HCT116 (cell line): Measurements from ENCODE around the gene IAH1. TPM values are rescaled to one million over a fixed set of nuclear protein-coding genes. Genes with fewer than 3 reads are reported as not detected.

Experiments used
- ATAC-seq: fragments of 200-7000 bp; cut with Tn5 transposase; 2 replicates; pipeline ENCODE4 v1.9.1; 2020; ENCODE audit warnings: mild to moderate bottlenecking, moderate library complexity
- BruUV-seq: library from RNA; stranded (reverse); fragments of 400-500 nt; replicated peaks from 2 replicates; lab custom pipeline; 2021; lab: Mats Ljungman, UMichigan
- CTCF ChIA-PET: fragments of 300-600 bp; sonication (Branson Sonifier 250); formaldehyde crosslinking; loops from one replicate; lab custom pipeline; 2021; ENCODE audit warnings: antibody characterized with exemption; lab: Charles Lee
- POLR2A ChIA-PET: fragments of 300-600, 350-600 bp; sonication (Branson Sonifier 250); formaldehyde crosslinking; loops from one replicate; lab custom pipeline; 2021; ENCODE audit warnings: antibody characterized with exemption; lab: Charles Lee
- RAD21 ChIA-PET, 2 experiments: fragments of 300-600 bp; sonication (Branson Sonifier 250); formaldehyde crosslinking; loops; one replicate each; lab custom pipeline; 2023; ENCODE audit warnings: low total read pairs in 2 of 2; ENCODE audit not compliant: uncharacterized antibody in 2 of 2, unreplicated experiment in 2 of 2, low non-redundant PET in 1 of 2; lab: Charles Lee
- DNase-seq: peaks from one replicate; pipeline ENCODE4 v3.0.0-alpha.2; 2010; ENCODE audit warnings: low read depth, low spot score
- H2AFZ ChIP-seq: fragments of 200-600 bp; shearing (Covaris generic), sonication (generic); 2 replicates; pipeline ENCODE4 v1.6.1; 2017; ENCODE audit warnings: low read depth, mixed run types, mixed read lengths, antibody characterized with exemption, low read length; ENCODE audit not compliant: poor library complexity, severe bottlenecking
- H3K27ac ChIP-seq: 2 replicates; pipeline ENCODE4 v1.5.1; 2012; ENCODE audit warnings: low read depth, low read length
- H3K27me3 ChIP-seq: fragments of 200-600 bp; sonication (generic); 2 replicates; pipeline ENCODE4 v1.6.1; 2016; ENCODE audit warnings: mixed run types, low read length, mixed read lengths; ENCODE audit not compliant: insufficient read depth
- H3K36me3 ChIP-seq, 2 experiments: fragments of 200-500 bp in 1 of 2; fragments of 200-600 bp in 1 of 2; sonication (Bioruptor generic) in 1 of 2; sonication (generic) in 1 of 2; 2 replicates each; pipeline versions ENCODE4 v1.5.1 to v1.6.1; 2014 to 2016; ENCODE audit warnings: low read length in 2 of 2, inconsistent platforms in 1 of 2, mixed read lengths in 1 of 2, mixed run types in 1 of 2; ENCODE audit not compliant: insufficient read depth in 2 of 2, control insufficient read depth in 1 of 2
- H3K4me1 ChIP-seq, 2 experiments: fragments of 200-600 bp in 1 of 2; sonication (generic) in 1 of 2; 2 replicates each; pipeline versions ENCODE4 v1.5.1 to v1.6.1; 2012 to 2017; ENCODE audit warnings: low read length in 2 of 2, inconsistent platforms in 1 of 2, mild to moderate bottlenecking in 1 of 2, mixed read lengths in 1 of 2, mixed run types in 1 of 2, moderate library complexity in 1 of 2; ENCODE audit not compliant: insufficient read depth in 2 of 2, control insufficient read depth in 1 of 2
- H3K4me2 ChIP-seq: fragments of 200-600 bp; sonication (generic); 2 replicates; pipeline ENCODE4 v1.6.1; 2017; ENCODE audit warnings: mixed run types, low read length, mixed read lengths
- H3K4me3 ChIP-seq, 2 experiments: fragments of 200-600 bp in 1 of 2; sonication (generic) in 1 of 2; replicated peaks in 1 of 2; 2 replicates each; pipeline ENCODE4 v1.5.1; 2011 to 2016; ENCODE audit warnings: low read length in 2 of 2, control low read depth in 1 of 2, low read depth in 1 of 2, mild to moderate bottlenecking in 1 of 2, mixed read lengths in 1 of 2, mixed run types in 1 of 2
- H3K79me2 ChIP-seq: fragments of 200-600 bp; sonication (generic); 2 replicates; pipeline ENCODE4 v1.6.1; 2017; ENCODE audit warnings: mild to moderate bottlenecking, mixed run types, low read length, moderate library complexity, mixed read lengths; ENCODE audit not compliant: insufficient read depth
- H3K9ac ChIP-seq: fragments of 200-600 bp; sonication (generic); 2 replicates; pipeline ENCODE4 v1.6.1; 2016; ENCODE audit warnings: low read length, mixed read lengths
- H3K9me2 ChIP-seq: fragments of 200-600 bp; sonication (generic), shearing (Covaris generic); 2 replicates; pipeline ENCODE4 v1.6.1; 2017; ENCODE audit warnings: mixed run types, mild to moderate bottlenecking, moderate library complexity; ENCODE audit not compliant: insufficient read depth
- H3K9me3 ChIP-seq, 2 experiments: fragments of 200-500 bp in 1 of 2; fragments of 200-600 bp in 1 of 2; sonication (Bioruptor generic) in 1 of 2; sonication (generic) in 1 of 2; 2 replicates each; pipeline ENCODE4 v1.6.1; 2014 to 2017; ENCODE audit warnings: low read length in 2 of 2, mixed read lengths in 2 of 2, inconsistent platforms in 1 of 2, low read depth in 1 of 2, mild to moderate bottlenecking in 1 of 2, mixed run types in 1 of 2, moderate library complexity in 1 of 2; ENCODE audit not compliant: control insufficient read depth in 1 of 2, insufficient read depth in 1 of 2
- H4K20me1 ChIP-seq: fragments of 200-600 bp; sonication (generic), shearing (Covaris generic); 2 replicates; pipeline ENCODE4 v1.6.1; 2017; ENCODE audit warnings: mixed run types, mild to moderate bottlenecking, moderate library complexity; ENCODE audit not compliant: insufficient read depth
- CEBPB ChIP-seq: IDR thresholded peaks from 2 replicates; pipeline ENCODE4 v1.6.1; 2012; ENCODE audit warnings: low read depth
- ELF1 ChIP-seq: IDR thresholded peaks from 2 replicates; pipeline ENCODE4 v1.6.1; 2012; ENCODE audit warnings: low read depth, borderline replicate concordance
- EZH2 ChIP-seq: fragments of 200-600 bp; sonication (generic); IDR thresholded peaks from 2 replicates; pipeline ENCODE4 v1.6.1; 2017; ENCODE audit warnings: antibody characterized with exemption, mixed run types
- EZH2phosphoT487 ChIP-seq: fragments of 200-600 bp; IDR thresholded peaks from 2 replicates; pipeline ENCODE4 v1.6.1; 2018; ENCODE audit warnings: antibody characterized with exemption, borderline replicate concordance
- FOSL1 ChIP-seq: IDR thresholded peaks from 2 replicates; pipeline ENCODE4 v1.6.1; 2012; ENCODE audit warnings: low read depth
- JUND ChIP-seq: IDR thresholded peaks from 2 replicates; pipeline ENCODE4 v1.6.1; 2012
- RAD21 ChIP-seq: IDR thresholded peaks from 2 replicates; pipeline ENCODE4 v1.6.1; 2012; ENCODE audit warnings: low read depth, mild to moderate bottlenecking
- SIN3A ChIP-seq: IDR thresholded peaks from 2 replicates; pipeline ENCODE4 v1.6.1; 2012; ENCODE audit warnings: low read depth
- SP1 ChIP-seq: IDR thresholded peaks from 2 replicates; pipeline ENCODE4 v1.6.1; 2012; ENCODE audit warnings: low read depth
- SRF ChIP-seq: IDR thresholded peaks from 2 replicates; pipeline ENCODE4 v1.6.1; 2012; ENCODE audit warnings: low read depth
- TCF7L2 ChIP-seq: IDR thresholded peaks from 2 replicates; pipeline ENCODE4 v1.7.0; 2011; ENCODE audit warnings: borderline replicate concordance, inconsistent platforms; ENCODE audit not compliant: insufficient read depth, insufficient read length; ENCODE audit errors: extremely low read depth
- YY1 ChIP-seq: IDR thresholded peaks from 2 replicates; pipeline ENCODE4 v1.6.1; 2011; ENCODE audit warnings: low read length, low read depth, moderate library complexity, mild to moderate bottlenecking; ENCODE audit not compliant: insufficient replicate concordance; ENCODE audit errors: extremely low read depth
- ZFX ChIP-seq: fragments of 450-650 bp; IDR thresholded peaks from 2 replicates; pipeline ENCODE4 v1.6.1; 2017
- ZNF274 ChIP-seq: fragments of 200-500 bp; sonication (Bioruptor generic); IDR thresholded peaks from 2 replicates; pipeline ENCODE4 v1.6.1; 2014; ENCODE audit warnings: mild to moderate bottlenecking, low read depth, low read length, inconsistent platforms
- intact Hi-C: fragments of 100-400 bp; cut with micrococcal nuclease; formaldehyde crosslinking; loops from 2 replicates; pipeline ENCODE4 v1.10.0; 2022
- total RNA-seq: library from RNA; stranded (reverse); gene quantifications from one replicate; pipeline ENCODE4 v1.2.1, GENCODE V29; 2021; ENCODE audit not compliant: unreplicated experiment
- TF ChIP-seq, protein P1 (sequence below), 3 experiments: fragments of 200-600 bp in 1 of 3; sonication (generic) in 1 of 3; IDR thresholded peaks in 2 of 3; conservative IDR thresholded peaks in 1 of 3; 2 replicates each; pipeline ENCODE4 v1.5.1; 2012 to 2017; ENCODE audit warnings: low read depth in 2 of 3, low read length in 2 of 3, antibody characterized with exemption in 1 of 3, borderline replicate concordance in 1 of 3, control low read depth in 1 of 3, mild to moderate bottlenecking in 1 of 3, mixed read lengths in 1 of 3, mixed run types in 1 of 3, moderate library complexity in 1 of 3; ENCODE audit not compliant: insufficient read depth in 1 of 3
- TF ChIP-seq, protein P2 (sequence below): IDR thresholded peaks from 2 replicates; pipeline ENCODE4 v1.6.1; 2012; ENCODE audit warnings: low read depth
- TF ChIP-seq, protein P3 (sequence below): IDR thresholded peaks from 2 replicates; pipeline ENCODE4 v1.6.1; 2011; ENCODE audit warnings: mild to moderate bottlenecking, low read length, moderate library complexity; ENCODE audit not compliant: insufficient replicate concordance; ENCODE audit errors: extremely low read depth
- TF ChIP-seq, protein P4 (sequence below): IDR thresholded peaks from 2 replicates; pipeline ENCODE4 v1.6.1; 2012

The IAH1 gene
- total RNA-seq, 1 experiment from 2014 or later = 35.1 TPM

DNA sequence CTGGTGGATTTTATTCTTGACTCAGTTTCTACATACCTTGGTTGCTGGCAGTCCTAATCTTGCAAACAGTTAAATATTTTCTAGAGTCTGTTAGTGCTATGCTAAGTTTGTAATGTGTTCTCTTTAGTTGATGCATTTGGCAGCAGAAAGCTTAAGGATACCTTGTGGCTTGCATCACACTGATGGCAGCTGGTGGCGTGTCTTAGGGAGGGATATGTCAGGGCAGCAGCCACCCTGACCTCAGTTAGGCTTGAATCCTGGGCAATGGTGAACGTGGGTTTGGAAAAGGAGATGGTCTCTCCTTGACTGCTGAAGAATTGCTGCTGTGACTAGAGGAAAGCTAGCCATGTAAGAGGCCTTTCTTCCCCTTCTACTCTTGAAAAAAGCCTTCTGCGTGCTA lies 4.2 kb downstream of the IAH1 start:
- DNase-seq (no peak), ATAC-seq (no peak)
- Histone ChIP-seq H3K36me3 (peaks cover 10 to 25% of the 10 kb centered on the region in 2 experiments), H3K9me3 (no peaks in the 10 kb centered on the region), H3K4me3 (no peak overlapping the region), H3K79me2 (peaks cover 4% of the 10 kb centered on the region; the same call in 1 of the 2 replicates), H3K4me2 (no peak overlapping the region), H3K9ac (no peak overlapping the region), H3K9me2 (no peaks in the 10 kb centered on the region), H2AFZ (no peak overlapping the region), H3K27ac (no peak overlapping the region), H4K20me1 (no peaks in the 10 kb centered on the region; the same call in 1 of the 2 replicates), H3K4me1 (peaks cover 5 to 22% of the 10 kb centered on the region in 2 experiments; a peak in 3 of 4 replicates), H3K27me3 (no peaks in the 10 kb centered on the region)
- BruUV-seq = no TSS peak
- RAD21 ChIA-PET = no interaction called here
- intact Hi-C loops = loop anchor here (10.0 kb wide), 1 partner anchor 334 kb away; no protein-coding TSS in a partner anchor
- CTCF ChIA-PET = no interaction called here
- TF ChIP-seq YY1 (no peak), EZH2phosphoT487 (no peak), ZFX (no peak), RAD21 (no peak), JUND (no peak), FOSL1 (no peak), ELF1 (no peak), ZNF274 (no peak), TCF7L2 (no peak), SRF (no peak), SP1 (no peak), EZH2 (no peak), SIN3A (no peak), CEBPB (no peak)
- TF ChIP-seq, protein P1, sequence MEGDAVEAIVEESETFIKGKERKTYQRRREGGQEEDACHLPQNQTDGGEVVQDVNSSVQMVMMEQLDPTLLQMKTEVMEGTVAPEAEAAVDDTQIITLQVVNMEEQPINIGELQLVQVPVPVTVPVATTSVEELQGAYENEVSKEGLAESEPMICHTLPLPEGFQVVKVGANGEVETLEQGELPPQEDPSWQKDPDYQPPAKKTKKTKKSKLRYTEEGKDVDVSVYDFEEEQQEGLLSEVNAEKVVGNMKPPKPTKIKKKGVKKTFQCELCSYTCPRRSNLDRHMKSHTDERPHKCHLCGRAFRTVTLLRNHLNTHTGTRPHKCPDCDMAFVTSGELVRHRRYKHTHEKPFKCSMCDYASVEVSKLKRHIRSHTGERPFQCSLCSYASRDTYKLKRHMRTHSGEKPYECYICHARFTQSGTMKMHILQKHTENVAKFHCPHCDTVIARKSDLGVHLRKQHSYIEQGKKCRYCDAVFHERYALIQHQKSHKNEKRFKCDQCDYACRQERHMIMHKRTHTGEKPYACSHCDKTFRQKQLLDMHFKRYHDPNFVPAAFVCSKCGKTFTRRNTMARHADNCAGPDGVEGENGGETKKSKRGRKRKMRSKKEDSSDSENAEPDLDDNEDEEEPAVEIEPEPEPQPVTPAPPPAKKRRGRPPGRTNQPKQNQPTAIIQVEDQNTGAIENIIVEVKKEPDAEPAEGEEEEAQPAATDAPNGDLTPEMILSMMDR (IDR thresholded peaks at IDR 0.05 in 2 of 3, conservative IDR thresholded peaks at IDR 0.05 in 1 of 3; ENCODE audit: borderline replicate concordance in 1 of 3, insufficient read depth in 1 of 3, low read depth in 2 of 3, low read length in 2 of 3) = no peak
- TF ChIP-seq, protein P2, sequence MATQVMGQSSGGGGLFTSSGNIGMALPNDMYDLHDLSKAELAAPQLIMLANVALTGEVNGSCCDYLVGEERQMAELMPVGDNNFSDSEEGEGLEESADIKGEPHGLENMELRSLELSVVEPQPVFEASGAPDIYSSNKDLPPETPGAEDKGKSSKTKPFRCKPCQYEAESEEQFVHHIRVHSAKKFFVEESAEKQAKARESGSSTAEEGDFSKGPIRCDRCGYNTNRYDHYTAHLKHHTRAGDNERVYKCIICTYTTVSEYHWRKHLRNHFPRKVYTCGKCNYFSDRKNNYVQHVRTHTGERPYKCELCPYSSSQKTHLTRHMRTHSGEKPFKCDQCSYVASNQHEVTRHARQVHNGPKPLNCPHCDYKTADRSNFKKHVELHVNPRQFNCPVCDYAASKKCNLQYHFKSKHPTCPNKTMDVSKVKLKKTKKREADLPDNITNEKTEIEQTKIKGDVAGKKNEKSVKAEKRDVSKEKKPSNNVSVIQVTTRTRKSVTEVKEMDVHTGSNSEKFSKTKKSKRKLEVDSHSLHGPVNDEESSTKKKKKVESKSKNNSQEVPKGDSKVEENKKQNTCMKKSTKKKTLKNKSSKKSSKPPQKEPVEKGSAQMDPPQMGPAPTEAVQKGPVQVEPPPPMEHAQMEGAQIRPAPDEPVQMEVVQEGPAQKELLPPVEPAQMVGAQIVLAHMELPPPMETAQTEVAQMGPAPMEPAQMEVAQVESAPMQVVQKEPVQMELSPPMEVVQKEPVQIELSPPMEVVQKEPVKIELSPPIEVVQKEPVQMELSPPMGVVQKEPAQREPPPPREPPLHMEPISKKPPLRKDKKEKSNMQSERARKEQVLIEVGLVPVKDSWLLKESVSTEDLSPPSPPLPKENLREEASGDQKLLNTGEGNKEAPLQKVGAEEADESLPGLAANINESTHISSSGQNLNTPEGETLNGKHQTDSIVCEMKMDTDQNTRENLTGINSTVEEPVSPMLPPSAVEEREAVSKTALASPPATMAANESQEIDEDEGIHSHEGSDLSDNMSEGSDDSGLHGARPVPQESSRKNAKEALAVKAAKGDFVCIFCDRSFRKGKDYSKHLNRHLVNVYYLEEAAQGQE = no peak
- TF ChIP-seq, protein P3, sequence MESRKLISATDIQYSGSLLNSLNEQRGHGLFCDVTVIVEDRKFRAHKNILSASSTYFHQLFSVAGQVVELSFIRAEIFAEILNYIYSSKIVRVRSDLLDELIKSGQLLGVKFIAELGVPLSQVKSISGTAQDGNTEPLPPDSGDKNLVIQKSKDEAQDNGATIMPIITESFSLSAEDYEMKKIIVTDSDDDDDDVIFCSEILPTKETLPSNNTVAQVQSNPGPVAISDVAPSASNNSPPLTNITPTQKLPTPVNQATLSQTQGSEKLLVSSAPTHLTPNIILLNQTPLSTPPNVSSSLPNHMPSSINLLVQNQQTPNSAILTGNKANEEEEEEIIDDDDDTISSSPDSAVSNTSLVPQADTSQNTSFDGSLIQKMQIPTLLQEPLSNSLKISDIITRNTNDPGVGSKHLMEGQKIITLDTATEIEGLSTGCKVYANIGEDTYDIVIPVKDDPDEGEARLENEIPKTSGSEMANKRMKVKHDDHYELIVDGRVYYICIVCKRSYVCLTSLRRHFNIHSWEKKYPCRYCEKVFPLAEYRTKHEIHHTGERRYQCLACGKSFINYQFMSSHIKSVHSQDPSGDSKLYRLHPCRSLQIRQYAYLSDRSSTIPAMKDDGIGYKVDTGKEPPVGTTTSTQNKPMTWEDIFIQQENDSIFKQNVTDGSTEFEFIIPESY = no peak
- TF ChIP-seq, protein P4, sequence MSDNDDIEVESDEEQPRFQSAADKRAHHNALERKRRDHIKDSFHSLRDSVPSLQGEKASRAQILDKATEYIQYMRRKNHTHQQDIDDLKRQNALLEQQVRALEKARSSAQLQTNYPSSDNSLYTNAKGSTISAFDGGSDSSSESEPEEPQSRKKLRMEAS = no peak
- POLR2A ChIA-PET = no interaction called here
